Panc1 (cell line): ENCODE results near the gene SLC9A8.

ENCODE experiments used
- POLR2AphosphoS5 ChIP-seq: IDR thresholded peaks from 2 replicates; pipeline ENCODE4 v1.6.1; 2012; ENCODE audit warnings: mild to moderate bottlenecking, low read depth, low read length, moderate library complexity
- SIN3A ChIP-seq: IDR thresholded peaks from 2 replicates; pipeline ENCODE4 v1.6.1; 2012; ENCODE audit warnings: low read depth, mild to moderate bottlenecking, low read length, moderate library complexity, borderline replicate concordance; ENCODE audit not compliant: insufficient read depth
- TCF7L2 ChIP-seq: IDR thresholded peaks from 2 replicates; pipeline ENCODE4 v1.6.1; 2011; ENCODE audit warnings: mild to moderate bottlenecking, low read depth, low read length, inconsistent platforms
- TF ChIP-seq, protein P1 (sequence below): fragments of 450-650 bp; IDR thresholded peaks from 2 replicates; pipeline ENCODE4 v1.5.1; 2017; ENCODE audit warnings: mild to moderate bottlenecking

DNA sequence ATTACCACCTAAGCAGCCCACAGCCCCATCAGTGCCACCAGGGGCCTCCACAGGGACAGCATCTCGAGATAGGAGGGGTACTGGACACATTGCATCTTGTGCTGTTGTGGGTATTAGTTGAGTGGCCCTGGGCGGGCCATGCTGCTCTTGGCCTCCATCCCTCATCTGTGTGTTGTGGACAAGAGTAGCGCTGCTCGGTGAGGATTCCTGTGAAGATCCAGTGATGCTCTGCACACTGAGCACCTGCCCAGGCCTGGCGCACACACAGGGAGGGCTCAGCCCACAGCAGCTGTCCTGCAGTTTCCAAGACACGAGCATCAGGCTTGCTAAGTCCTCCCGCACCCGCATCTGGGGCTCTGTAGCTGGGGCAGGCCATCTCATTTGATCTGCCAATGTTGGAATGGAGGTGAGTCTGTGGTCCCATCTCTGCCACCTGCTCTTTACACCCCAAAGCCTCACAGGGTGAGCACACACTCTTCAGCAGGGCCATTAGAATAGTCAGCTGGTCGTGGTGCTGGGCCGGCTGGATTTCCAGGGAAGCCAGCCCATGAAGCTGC is 70.7 kb downstream of the SLC9A8 start:
- TF ChIP-seq, protein P1, sequence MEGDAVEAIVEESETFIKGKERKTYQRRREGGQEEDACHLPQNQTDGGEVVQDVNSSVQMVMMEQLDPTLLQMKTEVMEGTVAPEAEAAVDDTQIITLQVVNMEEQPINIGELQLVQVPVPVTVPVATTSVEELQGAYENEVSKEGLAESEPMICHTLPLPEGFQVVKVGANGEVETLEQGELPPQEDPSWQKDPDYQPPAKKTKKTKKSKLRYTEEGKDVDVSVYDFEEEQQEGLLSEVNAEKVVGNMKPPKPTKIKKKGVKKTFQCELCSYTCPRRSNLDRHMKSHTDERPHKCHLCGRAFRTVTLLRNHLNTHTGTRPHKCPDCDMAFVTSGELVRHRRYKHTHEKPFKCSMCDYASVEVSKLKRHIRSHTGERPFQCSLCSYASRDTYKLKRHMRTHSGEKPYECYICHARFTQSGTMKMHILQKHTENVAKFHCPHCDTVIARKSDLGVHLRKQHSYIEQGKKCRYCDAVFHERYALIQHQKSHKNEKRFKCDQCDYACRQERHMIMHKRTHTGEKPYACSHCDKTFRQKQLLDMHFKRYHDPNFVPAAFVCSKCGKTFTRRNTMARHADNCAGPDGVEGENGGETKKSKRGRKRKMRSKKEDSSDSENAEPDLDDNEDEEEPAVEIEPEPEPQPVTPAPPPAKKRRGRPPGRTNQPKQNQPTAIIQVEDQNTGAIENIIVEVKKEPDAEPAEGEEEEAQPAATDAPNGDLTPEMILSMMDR = no peak
- TF ChIP-seq SIN3A (no peak), POLR2AphosphoS5 (no peak), TCF7L2 (no peak)
